Activated CD4-positive, CD25-positive, alpha-beta regulatory T cell treated with anti-CD3 and anti-CD28 coated beads, Interleukin-2, amount 50 U/mL, for 16 hours (primary cell): ENCODE data around the gene KLK15.

ENCODE experiments used
- DNase-seq: peaks from one replicate; pipeline ENCODE4 v3.0.0-alpha.2; 2020; ENCODE audit warnings: low read depth, low spot score

The KLK15 gene

GRCh38 chr19:50833117-50833801, at the start of gene KLK15:
KLK15 (minus strand) TSS chr19:50833574; CDS start chr19:50831492, 2,082 bp downstream.
- no peak for DNase-seq

GRCh38 chr19:50882188-50882587, 48.8 kb upstream of the KLK15 start:
- DNase-seq, result no peak

GRCh38 chr19:50880241-50880640, 46.9 kb upstream of the KLK15 start:
- DNase-seq, result no peak

GRCh38 chr19:50878851-50879250, 45.5 kb upstream of the KLK15 start:
- no peak for DNase-seq

GRCh38 chr19:50877338-50877737, 44.0 kb upstream of the KLK15 start:
- no peak for DNase-seq

GRCh38 chr19:50876456-50876855, 43.1 kb upstream of the KLK15 start:
- no peak for DNase-seq

- no peak for DNase-seq
Measured at GRCh38 chr19:50875795-50876422, 42.5 kb upstream of the KLK15 start.

- no peak for DNase-seq
Measured at GRCh38 chr19:50874211-50874610, 40.8 kb upstream of the KLK15 start.

GRCh38 chr19:50873056-50873455, 39.7 kb upstream of the KLK15 start, which contains the start of gene KLK2:
KLK2 (plus strand) TSS chr19:50873439; CDS start chr19:50873474, 35 bp downstream.
- DNase-seq, result no peak

- DNase-seq, result no peak
Measured at GRCh38 chr19:50870417-50871089, 37.2 kb upstream of the KLK15 start.

GRCh38 chr19:50869479-50869878, 36.1 kb upstream of the KLK15 start:
- no peak for DNase-seq

- no peak for DNase-seq
Measured at GRCh38 chr19:50861496-50862286, 28.3 kb upstream of the KLK15 start.

- DNase-seq, result no peak
Measured at GRCh38 chr19:50861010-50861409, 27.6 kb upstream of the KLK15 start.

GRCh38 chr19:50859849-50860248, 26.5 kb upstream of the KLK15 start:
- no peak for DNase-seq

GRCh38 chr19:50858886-50859285, 25.5 kb upstream of the KLK15 start:
- no peak for DNase-seq

GRCh38 chr19:50857366-50857765, 24.0 kb upstream of the KLK15 start:
- DNase-seq, result no peak

- DNase-seq, result no peak
Measured at GRCh38 chr19:50854636-50855410, 21.4 kb upstream of the KLK15 start, which contains the start of gene KLK3. KLK3 (plus strand) TSS chr19:50854915; CDS start chr19:50854956, 41 bp downstream.

- DNase-seq, result no peak
Measured at GRCh38 chr19:50851620-50852019, 18.2 kb upstream of the KLK15 start.

- DNase-seq, result no peak
Measured at GRCh38 chr19:50850738-50851137, 17.4 kb upstream of the KLK15 start.

- no peak for DNase-seq
Measured at GRCh38 chr19:50844296-50844935, 11.0 kb upstream of the KLK15 start.
